ENCODE data around the gene POU2F2.

The POU2F2 gene

DNA sequence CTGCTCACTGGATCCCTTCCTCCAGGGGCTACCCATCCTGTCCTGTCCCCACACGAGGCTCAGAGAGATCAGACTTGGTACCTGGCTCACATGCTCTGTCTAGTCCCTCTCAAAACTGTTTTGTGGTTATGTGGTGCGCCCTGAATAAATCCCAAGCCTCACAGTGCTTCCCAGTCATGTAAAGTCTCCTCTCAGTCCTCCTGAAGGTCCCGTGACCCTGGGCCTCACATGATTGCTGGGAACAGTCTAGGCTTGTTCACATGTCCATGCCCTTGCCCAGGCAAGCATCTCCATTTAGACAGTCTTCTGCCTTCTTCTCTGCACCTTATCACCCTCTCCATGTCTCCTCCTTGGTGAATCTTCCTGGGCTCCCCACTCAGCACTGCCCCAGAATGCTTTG lies 36.0 kb upstream of the POU2F2 start:
- FAIRE-seq: no peak
- no peak for DNase-seq (ENCODE audit: insufficient read length, low spot score)
- TF ChIP-seq, protein P1, sequence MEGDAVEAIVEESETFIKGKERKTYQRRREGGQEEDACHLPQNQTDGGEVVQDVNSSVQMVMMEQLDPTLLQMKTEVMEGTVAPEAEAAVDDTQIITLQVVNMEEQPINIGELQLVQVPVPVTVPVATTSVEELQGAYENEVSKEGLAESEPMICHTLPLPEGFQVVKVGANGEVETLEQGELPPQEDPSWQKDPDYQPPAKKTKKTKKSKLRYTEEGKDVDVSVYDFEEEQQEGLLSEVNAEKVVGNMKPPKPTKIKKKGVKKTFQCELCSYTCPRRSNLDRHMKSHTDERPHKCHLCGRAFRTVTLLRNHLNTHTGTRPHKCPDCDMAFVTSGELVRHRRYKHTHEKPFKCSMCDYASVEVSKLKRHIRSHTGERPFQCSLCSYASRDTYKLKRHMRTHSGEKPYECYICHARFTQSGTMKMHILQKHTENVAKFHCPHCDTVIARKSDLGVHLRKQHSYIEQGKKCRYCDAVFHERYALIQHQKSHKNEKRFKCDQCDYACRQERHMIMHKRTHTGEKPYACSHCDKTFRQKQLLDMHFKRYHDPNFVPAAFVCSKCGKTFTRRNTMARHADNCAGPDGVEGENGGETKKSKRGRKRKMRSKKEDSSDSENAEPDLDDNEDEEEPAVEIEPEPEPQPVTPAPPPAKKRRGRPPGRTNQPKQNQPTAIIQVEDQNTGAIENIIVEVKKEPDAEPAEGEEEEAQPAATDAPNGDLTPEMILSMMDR (IDR thresholded peaks at IDR 0.05; ENCODE audit: insufficient read depth, missing control alignments): no peak

DNA sequence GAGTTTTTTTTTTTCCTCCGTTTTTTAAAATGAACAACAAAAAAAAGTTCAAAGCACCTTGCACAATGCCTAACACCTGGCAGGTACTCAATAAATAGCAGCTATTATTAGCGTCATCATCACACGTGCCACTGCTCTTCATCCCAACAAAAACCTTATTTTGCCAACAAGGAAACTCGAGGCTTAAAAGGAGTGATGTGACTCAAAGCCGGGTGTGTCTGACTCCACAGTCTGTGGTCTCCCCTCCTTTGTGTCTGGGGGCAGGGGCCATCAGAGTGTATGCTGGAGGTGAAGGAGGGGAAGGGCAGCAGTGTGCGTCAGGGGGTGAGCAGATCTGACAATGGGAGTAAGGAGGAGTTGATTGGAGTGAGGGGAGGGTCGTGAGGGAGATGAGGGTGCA lies 34.1 kb upstream of the POU2F2 start:
- no peak for DNase-seq (ENCODE audit: insufficient read length, low spot score)
- TF ChIP-seq, protein P1 (IDR thresholded peaks at IDR 0.05; ENCODE audit: insufficient read depth, missing control alignments): no peak
- FAIRE-seq: no peak

DNA sequence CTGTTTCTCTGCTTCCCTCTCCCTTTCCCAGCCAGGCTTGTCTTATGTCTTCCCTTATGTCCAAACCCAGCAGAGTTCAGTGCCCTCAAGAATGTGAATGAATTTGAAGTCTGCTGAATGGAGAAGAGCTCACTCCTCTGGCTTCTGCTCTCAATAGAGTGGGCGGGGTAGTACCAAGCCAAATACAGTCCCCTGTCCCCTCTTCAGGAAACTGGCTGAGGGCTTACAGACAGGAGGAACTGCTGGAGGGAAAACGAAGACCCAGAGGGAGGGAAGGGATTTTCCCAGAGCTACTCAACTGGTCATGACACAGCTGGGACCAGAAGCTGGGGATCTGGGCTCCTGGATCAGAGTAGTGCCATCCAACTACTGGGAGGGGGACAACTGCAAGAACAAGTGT lies 32.9 kb upstream of the POU2F2 start:
- TF ChIP-seq, protein P1 (IDR thresholded peaks at IDR 0.05; ENCODE audit: insufficient read depth, missing control alignments): no peak
- DNase-seq (ENCODE audit: insufficient read length, low spot score): no peak
- no peak for FAIRE-seq

DNA sequence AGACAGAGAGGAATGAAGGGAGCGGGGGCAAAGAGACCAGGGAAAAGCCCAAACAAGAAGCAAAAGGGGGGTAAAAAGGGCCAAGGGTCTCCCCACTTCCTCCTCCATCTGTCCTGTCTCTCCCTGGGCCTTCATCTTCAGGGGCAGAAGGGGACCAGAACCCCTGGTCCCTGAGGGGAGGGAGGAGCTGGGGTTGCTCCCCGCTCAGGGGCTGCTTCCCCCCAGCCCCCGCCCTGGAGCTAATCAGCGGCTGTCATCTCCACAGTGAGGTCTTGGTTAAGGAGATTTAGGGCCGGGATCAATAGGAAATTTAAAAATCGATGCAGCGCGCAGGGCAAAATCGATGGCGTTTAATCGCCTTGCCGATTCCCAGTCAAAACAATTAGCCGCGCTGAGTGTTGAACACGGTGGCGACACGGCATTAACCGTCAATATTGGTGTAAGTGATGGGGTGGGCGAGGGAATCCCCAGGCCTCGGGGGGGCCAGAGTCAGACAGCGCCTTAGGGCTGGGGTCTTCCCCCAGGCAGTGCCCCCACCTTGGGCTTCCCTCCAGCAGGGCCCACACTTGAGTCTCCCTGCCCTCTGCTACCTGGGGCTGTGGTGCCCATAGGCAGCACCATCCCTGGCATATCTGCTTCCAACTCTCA lies 29.5 kb upstream of the POU2F2 start:
- FAIRE-seq (no peak), DNase-seq (ENCODE audit: insufficient read length, low spot score) (no peak)
- TF ChIP-seq, protein P1 (IDR thresholded peaks at IDR 0.05; ENCODE audit: insufficient read depth, missing control alignments): no peak

DNA sequence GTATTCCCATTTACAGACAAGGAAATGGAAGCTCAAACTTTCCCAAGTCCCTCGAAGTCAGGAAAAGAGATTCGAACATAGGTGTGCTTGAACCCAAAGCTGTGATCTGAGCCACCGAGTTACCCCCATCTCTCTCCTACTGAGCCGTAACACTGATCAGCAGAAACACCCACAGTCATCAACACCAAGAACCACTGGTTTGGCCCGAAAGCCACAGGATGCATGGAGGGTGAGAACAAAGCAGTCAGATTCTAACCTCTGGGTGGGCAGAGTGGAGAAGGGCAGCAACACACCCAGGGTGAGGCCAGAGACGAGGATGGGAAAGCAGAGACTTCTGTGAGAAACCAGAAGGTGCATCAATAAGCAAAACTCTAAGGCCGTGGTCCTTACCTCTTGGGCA lies 27.7 kb upstream of the POU2F2 start:
- FAIRE-seq (no peak), DNase-seq (ENCODE audit: insufficient read length, low spot score) (no peak)
- TF ChIP-seq, protein P1 (IDR thresholded peaks at IDR 0.05; ENCODE audit: insufficient read depth, missing control alignments): no peak

DNA sequence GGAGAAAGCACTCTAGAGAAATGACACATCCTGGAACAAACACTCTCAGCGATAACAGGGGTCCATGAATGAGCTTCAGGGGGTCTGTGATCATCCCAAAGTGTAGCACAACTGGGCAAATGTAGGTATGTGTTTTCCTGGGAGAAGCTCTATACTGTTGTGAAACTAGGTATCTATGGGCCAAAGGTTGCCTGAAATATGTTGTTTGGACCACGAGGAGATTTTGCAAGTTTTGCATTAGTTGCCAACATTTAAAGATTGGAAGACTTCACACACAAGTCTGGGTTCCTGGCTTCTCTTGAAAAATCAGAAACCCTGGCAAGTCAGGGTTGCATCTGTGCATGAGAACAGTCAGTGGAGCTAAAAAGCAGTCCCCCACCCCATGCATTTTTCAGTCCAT lies 26.7 kb upstream of the POU2F2 start:
- FAIRE-seq (no peak), DNase-seq (ENCODE audit: insufficient read length, low spot score) (no peak)
- TF ChIP-seq, protein P1 (IDR thresholded peaks at IDR 0.05; ENCODE audit: insufficient read depth, missing control alignments): no peak

DNA sequence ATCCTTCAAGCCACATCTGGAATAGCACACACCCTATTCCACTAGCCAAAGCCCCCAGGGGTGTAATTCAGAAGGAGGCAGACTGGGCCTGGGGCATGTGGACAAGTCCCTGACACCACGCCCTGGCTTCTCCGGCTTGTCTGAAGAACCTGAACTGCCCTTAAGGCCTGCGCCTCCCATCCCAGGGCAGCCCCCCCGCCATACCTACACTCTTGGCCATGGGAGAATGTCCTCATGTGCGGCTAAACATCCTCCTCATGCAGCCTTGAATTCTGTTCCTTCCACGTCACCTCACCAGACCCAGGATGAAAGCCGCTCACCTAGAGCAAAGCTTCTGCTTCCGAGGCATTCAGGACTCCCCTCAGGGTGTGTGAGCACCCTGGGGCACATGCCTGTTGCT lies 24.3 kb upstream of the POU2F2 start:
- DNase-seq (ENCODE audit: insufficient read length, low spot score) (no peak), FAIRE-seq (no peak)
- TF ChIP-seq, protein P1 (IDR thresholded peaks at IDR 0.05; ENCODE audit: insufficient read depth, missing control alignments): no peak

Measured in D721Med (cell line).